PC-9 (cell line): ENCODE results near the gene SERPINA12. TPM values are rescaled to one million over a fixed set of nuclear protein-coding genes. Genes with fewer than 3 reads are reported as not detected.

Experiments used
- BruUV-seq: library from RNA; stranded (reverse); fragments of 400-500 nt; replicated peaks from 2 replicates; lab custom pipeline; 2021; lab: Mats Ljungman, UMichigan
- CTCF ChIA-PET: fragments of 300-600 bp; sonication (Branson Sonifier 250); formaldehyde crosslinking; loops from one replicate; lab custom pipeline; 2022; ENCODE audit warnings: antibody characterized with exemption; lab: Charles Lee
- POLR2A ChIA-PET: fragments of 300-600 bp; sonication (Branson Sonifier 250); formaldehyde crosslinking; loops from one replicate; lab custom pipeline; 2022; ENCODE audit warnings: antibody characterized with exemption; ENCODE audit not compliant: unreplicated experiment; lab: Charles Lee
- DNase-seq, 2 experiments: peaks; one replicate each; pipeline versions ENCODE4 v3.0.0 to v3.0.0-alpha.2; 2015 to 2022; ENCODE audit warnings: mixed read lengths in 1 of 2
- H2AFZ ChIP-seq: fragments of 200-600 bp; sonication (generic); 2 replicates; pipeline ENCODE4 v1.8.1; 2017; ENCODE audit warnings: antibody characterized with exemption
- H3F3A ChIP-seq: fragments of 200-600 bp; sonication (generic); 2 replicates; pipeline ENCODE4 v1.8.1; 2017; ENCODE audit warnings: antibody characterized with exemption, mild to moderate bottlenecking, low read depth; ENCODE audit not compliant: insufficient read depth
- H3K27ac ChIP-seq: fragments of 200-600 bp; sonication (generic); 2 replicates; pipeline ENCODE4 v1.6.1; 2016; ENCODE audit warnings: mixed run types
- H3K27me3 ChIP-seq: fragments of 200-600 bp; sonication (generic); 2 replicates; pipeline ENCODE4 v1.6.1; 2016; ENCODE audit warnings: low read depth, mixed run types; ENCODE audit not compliant: insufficient read depth
- H3K36me3 ChIP-seq: fragments of 200-600 bp; sonication (generic); 2 replicates; pipeline ENCODE4 v1.6.1; 2016; ENCODE audit warnings: low read depth, mixed run types
- H3K4me1 ChIP-seq: fragments of 200-600 bp; sonication (generic); replicated peaks from 2 replicates; pipeline ENCODE4 v1.6.1; 2016; ENCODE audit warnings: mixed run types; ENCODE audit not compliant: insufficient read depth
- H3K4me2 ChIP-seq: fragments of 200-600 bp; sonication (generic); 2 replicates; pipeline ENCODE4 v1.6.1; 2017; ENCODE audit warnings: mixed run types
- H3K4me3 ChIP-seq: fragments of 200-600 bp; sonication (generic); 2 replicates; pipeline ENCODE4 v1.6.1; 2016; ENCODE audit warnings: mixed run types
- H3K79me2 ChIP-seq: fragments of 200-600 bp; sonication (generic); 2 replicates; pipeline ENCODE4 v1.6.1; 2017; ENCODE audit warnings: low read depth, mixed run types
- H3K9me2 ChIP-seq: fragments of 200-600 bp; sonication (generic); 2 replicates; pipeline ENCODE4 v1.8.1; 2017; ENCODE audit warnings: mild to moderate bottlenecking; ENCODE audit not compliant: insufficient read depth
- H3K9me3 ChIP-seq: fragments of 200-600 bp; sonication (generic); 2 replicates; pipeline ENCODE4 v1.8.1; 2016; ENCODE audit warnings: low read depth; ENCODE audit not compliant: insufficient read depth
- H4K20me1 ChIP-seq: fragments of 200-600 bp; sonication (generic); 2 replicates; pipeline ENCODE4 v1.8.1; 2017; ENCODE audit not compliant: insufficient read depth
- CTCF ChIP-seq: fragments of 200-600 bp; sonication (generic); conservative IDR thresholded peaks from 2 replicates; pipeline ENCODE4 v1.6.1; 2017; ENCODE audit warnings: mixed run types, antibody characterized with exemption, mild to moderate bottlenecking, moderate library complexity
- EZH2 ChIP-seq: fragments of 200-600 bp; sonication (generic); IDR thresholded peaks from 2 replicates; pipeline ENCODE4 v1.8.0; 2017; ENCODE audit warnings: antibody characterized with exemption, low read depth
- intact Hi-C: fragments of 100-400 bp; cut with micrococcal nuclease; formaldehyde crosslinking; loops from one replicate; pipeline ENCODE4 v1.10.0; 2022; ENCODE audit not compliant: unreplicated experiment
- total RNA-seq: library from RNA; stranded (reverse); gene quantifications from 2 replicates; pipeline ENCODE4 v1.2.3, GENCODE V29; 2021

SERPINA12 gene
- total RNA-seq, 1 experiment from 2014 or later: not detected

GRCh38 chr14:94555991-94556390, 46.7 kb upstream of the SERPINA12 start:
- H3K27me3 ChIP-seq: no peaks in the 10 kb centered on the region
- no peak for DNase-seq
- TF ChIP-seq EZH2 (no peak), CTCF (no peak)
- H3K4me1 ChIP-seq: no peaks in the 10 kb centered on the region
- POLR2A ChIA-PET: no interaction called here
- H3F3A ChIP-seq: no peaks in the 10 kb centered on the region
- intact Hi-C loops: no loop called here
- H3K9me3 ChIP-seq: no peaks in the 10 kb centered on the region
- no peak overlapping the region for H3K4me2 ChIP-seq
- CTCF ChIA-PET: no interaction called here
- H3K27ac ChIP-seq: no peak overlapping the region
- H3K79me2 ChIP-seq: no peaks in the 10 kb centered on the region
- H3K9me2 ChIP-seq: no peaks in the 10 kb centered on the region
- no peak overlapping the region for H3K4me3 ChIP-seq
- no peak overlapping the region for H2AFZ ChIP-seq
- no peaks in the 10 kb centered on the region for H3K36me3 ChIP-seq
- no TSS peak for BruUV-seq
- no peaks in the 10 kb centered on the region for H4K20me1 ChIP-seq

GRCh38 chr14:94550041-94550440, 40.8 kb upstream of the SERPINA12 start:
- Histone ChIP-seq H3K9me3 (no peaks in the 10 kb centered on the region), H3K9me2 (no peaks in the 10 kb centered on the region), H3K79me2 (no peaks in the 10 kb centered on the region), H2AFZ (no peak overlapping the region), H3K36me3 (no peaks in the 10 kb centered on the region), H3K4me1 (no peaks in the 10 kb centered on the region), H3K27me3 (no peaks in the 10 kb centered on the region), H4K20me1 (no peaks in the 10 kb centered on the region), H3K4me2 (no peak overlapping the region), H3K27ac (no peak overlapping the region), H3F3A (no peaks in the 10 kb centered on the region), H3K4me3 (no peak overlapping the region)
- intact Hi-C loops: no loop called here
- CTCF ChIA-PET: no interaction called here
- no TSS peak for BruUV-seq
- no peak for TF ChIP-seq EZH2
- no peak for TF ChIP-seq CTCF
- POLR2A ChIA-PET: no interaction called here
- DNase-seq: no peak

- no TSS peak for BruUV-seq
- ChIA-PET CTCF (no interaction called here), POLR2A (no interaction called here)
- intact Hi-C loops: no loop called here
- H4K20me1 ChIP-seq: no peaks in the 10 kb centered on the region
- H3K27me3 ChIP-seq: no peaks in the 10 kb centered on the region
- H3K9me2 ChIP-seq: no peaks in the 10 kb centered on the region
- no peaks in the 10 kb centered on the region for H3K4me1 ChIP-seq
- H2AFZ ChIP-seq: no peak overlapping the region
- no peaks in the 10 kb centered on the region for H3K79me2 ChIP-seq
- no peak overlapping the region for H3K4me3 ChIP-seq
- no peak overlapping the region for H3K4me2 ChIP-seq
- DNase-seq: peak in 1 of 2 experiments; percentile 10
- H3K36me3 ChIP-seq: no peaks in the 10 kb centered on the region
- no peaks in the 10 kb centered on the region for H3F3A ChIP-seq
- no peaks in the 10 kb centered on the region for H3K9me3 ChIP-seq
- no peak for TF ChIP-seq EZH2
- TF ChIP-seq CTCF: peak; percentile 84
- no peak overlapping the region for H3K27ac ChIP-seq
Measured at GRCh38 chr14:94548999-94549985, 40.0 kb upstream of the SERPINA12 start.
